DMS 273 (cell line): Measurements from ENCODE around the gene CEL.
"Not testable (repeated sequence)": the region's sequence is repeated elsewhere in the genome, so short reads cannot be mapped to it uniquely, and the experiment has no call there.

Experiments
- DNase-seq: peaks from one replicate; lab custom pipeline; 2025; ENCODE audit not compliant: unreplicated experiment; lab: John Stamatoyannopoulos, UW

The CEL gene

DNA sequence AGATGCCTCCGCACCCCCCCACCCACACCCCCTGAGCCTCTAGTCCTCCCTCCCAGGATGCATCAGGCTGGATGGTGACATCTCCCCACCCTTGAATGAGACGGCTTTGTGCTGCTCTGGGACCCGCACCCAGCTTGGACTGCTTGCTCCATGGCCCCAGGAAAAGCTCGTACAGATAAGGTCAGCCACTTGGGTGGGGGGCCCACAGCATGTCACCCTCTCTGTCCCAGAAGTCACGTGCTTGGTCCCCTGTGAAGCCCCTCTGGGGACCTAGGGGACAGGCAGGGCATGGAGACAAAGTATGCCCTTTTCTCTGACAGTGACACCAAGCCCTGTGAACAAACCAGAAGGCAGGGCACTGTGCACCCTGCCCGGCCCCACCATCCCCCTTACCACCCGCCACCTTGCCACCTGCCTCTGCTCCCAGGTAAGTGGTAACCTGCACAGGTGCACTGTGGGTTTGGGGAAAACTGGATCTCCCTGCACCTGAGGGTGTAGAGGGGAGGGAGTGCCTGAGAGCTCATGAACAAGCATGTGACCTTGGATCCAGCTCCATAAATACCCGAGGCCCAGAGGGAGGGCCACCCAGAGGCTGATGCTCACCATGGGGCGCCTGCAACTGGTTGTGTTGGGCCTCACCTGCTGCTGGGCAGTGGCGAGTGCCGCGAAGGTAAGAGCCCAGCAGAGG lies 20.3 kb downstream of the CEL start:
- DNase-seq = not testable (repeated sequence)

DNA sequence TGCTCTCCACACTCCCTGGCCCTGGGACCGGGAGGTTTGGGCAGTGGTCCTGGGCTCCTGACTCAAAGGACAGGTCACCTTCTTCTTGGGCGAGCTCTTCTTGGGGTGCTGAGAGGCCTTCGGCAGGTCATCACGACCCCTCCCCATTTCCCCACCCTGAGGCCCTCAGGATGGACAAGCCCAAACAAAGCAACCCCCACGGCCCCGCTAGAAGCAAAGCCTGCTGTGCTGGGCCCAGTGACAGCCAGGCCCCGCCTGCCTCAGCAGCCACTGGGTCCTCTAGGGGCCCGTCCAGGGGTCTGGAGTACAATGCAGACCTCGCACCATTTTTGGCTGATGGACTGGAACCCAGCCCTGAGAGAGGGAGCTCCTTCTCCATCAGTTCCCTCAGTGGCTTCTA lies 21.9 kb downstream of the CEL start:
- not testable (repeated sequence) for DNase-seq

DNA sequence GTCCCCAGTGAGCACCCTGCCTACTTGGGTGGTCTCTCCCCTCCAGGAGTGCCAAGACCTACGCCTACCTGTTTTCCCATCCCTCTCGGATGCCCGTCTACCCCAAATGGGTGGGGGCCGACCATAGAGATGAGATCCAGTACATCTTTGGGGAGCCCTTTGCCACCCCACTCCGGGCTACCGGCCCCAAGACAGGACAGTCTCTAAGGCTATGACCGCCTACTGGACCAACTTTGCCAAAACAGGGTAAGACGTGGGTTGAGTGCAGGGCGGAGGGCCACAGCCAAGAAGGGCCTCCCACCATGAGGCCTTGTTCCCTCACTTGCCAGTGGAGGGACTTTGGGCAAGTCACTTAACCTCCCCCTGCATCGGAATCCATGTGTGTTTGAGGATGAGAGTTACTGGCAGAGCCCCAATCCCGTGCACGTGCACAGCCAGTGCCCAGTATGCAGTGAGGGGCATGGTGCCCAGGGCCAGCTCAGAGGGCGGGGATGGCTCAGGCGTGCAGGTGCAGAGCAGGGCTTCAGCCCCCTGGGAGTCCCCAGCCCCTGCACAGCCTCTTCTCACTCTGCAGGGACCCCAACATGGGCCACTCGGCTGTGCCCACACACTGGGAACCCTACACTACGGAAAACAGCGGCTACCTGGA lies 24.6 kb downstream of the CEL start:
- DNase-seq = not testable (repeated sequence)

DNA sequence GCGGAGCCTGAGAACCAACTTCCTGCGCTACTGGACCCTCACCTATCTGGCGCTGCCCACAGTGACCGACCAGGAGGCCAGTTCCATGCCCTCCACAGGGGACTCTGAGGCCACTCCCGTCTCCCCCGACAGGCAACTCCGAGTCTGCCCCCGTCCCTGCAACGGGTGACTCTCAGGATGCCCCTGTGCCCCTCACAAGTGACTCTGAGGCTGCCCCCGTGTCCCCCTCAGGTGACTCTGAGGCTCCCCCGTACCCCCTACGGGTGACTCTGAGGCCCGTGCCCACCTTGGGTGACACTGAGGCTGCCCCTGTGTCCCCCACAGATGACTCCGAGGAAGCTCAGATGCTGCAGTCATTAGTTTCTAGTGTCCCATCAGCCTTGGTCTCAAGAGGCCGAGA lies 25.1 kb downstream of the CEL start:
- no peak for DNase-seq

DNA sequence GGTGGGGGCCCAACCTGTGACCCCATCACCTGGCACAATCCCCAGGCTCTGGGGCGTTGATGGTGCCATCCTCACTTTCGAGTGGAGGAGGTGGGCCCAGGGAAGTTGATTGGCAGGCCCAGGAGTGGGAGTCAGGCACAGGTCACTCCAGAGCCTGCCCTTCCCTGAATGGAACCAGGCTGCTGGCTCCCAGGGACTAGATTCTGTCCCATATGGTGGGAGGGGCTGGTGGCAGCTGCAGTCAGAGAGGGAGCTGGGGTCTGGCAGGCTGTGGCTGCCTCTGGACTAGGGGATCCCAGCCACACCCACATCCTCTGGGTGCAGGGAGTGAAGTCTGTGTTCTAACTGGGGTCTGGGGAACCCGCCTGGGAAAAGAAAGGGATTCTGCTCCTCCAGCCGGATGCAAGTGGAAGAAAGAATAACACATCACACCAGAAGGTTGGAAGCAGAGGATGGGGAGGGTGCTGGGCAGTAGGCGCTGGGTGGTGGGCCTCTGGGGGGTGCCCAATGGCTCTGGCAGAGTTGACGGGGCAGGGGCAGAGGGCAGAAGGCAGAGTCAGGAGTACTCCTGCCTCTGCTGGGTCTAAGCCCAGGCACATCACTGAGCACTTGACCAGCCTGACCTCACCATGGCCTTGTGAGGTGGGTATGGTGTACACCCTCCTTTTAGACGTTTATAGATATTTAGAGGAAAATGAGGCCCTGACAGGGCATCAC lies 25.8 kb downstream of the CEL start:
- peak; percentile 58 for DNase-seq

DNA sequence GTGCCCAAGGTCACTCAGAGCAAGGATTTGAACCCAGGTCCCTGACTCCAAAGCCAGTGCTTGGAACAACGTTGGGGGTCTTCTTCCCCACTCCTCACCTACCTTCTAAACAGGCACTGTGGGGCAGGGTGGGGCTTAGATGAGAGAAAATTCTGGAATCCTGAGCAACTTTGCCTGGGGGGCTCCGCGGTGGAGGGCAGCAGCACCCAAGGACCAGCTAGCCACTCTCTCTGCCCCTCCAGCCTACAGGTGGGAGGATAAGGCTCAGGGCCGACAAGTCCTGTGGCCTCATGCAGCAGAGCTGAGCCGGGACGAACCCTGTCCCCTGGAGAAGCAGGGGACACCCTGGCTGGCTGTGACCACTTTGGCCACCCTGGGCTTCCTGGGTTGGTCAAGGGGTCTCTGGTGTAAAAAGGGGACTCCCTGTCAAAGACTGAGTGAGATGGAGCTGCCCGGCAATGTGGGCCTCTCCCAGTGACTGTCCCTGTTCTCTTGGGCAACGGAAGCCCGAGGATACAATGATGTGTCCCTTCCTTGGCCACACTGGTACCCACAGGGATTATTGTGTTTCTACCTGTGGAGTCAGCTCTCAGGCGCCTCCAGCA lies 26.5 kb downstream of the CEL start:
- no peak for DNase-seq

DNA sequence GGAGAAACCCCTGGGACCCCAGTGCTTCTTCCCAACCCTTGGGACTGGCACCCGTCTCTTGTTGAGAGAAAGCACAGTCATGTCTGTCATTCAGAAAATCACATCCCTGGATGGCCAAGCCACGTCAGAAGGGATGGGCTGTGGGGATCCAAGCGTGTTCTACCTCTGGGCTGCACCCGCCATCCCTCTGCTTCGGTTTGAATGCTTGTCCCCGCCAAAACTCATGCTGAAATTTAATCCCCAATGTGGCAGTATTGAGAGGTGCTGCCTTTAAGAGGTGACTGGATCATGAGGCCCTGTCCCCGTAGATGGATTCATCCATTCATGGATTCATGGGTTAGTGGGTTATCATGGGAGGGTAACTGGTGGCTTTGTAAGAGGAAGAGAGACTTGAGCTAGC lies 27.0 kb downstream of the CEL start:
- DNase-seq = no peak

DNA sequence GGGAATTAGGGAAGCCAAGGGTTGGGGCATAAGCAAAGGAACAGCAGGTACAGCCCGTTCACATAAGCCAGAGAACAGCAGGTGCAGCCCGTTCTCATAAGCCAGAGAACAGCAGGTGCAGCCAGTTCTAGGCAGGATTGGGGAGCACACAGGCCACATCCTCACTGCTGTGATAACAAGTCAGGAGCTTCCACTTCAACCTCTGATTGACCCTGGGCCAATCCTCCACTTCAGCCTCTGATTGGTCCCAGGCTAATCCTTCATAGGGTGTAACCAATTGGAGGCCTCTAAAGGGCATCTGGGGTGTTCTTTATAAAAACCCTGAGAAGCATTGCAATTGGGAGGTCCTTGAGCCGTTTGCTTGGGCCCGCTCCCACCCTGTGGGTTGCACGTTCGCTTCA lies 27.5 kb downstream of the CEL start:
- peak; percentile 73 for DNase-seq

DNA sequence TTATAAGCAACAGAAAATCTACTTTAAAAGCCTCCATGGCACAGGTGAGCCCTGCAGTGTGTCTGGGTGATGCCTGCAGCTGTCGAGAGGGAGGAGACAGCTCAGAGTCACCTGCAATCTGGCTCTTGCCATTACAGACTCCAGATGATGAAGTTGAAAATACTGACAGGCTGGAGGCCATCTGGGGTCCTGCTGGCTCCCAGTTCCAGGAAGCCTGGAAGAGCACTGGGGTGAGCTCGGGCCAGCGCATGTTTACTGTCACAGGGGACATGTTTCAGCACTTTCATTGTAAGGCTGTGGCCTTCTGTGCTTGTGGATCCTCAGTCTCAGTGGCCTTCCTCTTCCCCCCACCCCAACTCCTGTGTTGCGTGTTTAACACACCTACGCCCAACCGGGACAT lies 28.4 kb downstream of the CEL start:
- DNase-seq = peak; percentile 91

DNA sequence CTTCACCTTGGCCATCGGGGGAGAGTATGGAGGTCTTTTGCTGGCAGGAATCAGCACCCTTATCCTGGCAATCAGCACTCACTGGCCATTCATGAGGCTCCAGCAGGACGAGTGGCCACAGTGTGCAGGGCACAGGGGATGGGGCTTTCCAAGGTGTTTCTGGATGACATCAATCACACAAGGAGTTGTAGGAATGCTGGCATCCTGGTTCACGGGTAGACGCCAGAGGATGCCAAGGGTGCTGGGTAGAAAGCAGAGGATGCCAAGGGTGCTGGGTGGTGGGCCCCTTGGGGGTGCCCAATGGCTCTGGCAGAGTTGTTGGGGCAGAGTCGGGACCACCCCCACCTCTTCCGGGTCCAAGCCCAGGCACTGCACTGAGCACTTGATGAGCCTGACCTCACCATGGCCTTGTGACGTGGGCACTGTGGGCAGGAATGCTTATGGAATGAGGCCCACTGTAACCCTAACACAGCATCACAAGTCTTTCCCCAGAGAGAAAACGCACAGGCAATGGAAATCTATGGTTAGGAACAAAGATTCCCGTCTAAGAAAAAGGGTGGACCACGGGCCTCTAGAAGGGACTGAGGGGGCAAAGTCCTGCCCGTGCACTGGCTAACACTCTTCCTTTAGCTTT lies 29.1 kb downstream of the CEL start:
- DNase-seq = no peak

DNA sequence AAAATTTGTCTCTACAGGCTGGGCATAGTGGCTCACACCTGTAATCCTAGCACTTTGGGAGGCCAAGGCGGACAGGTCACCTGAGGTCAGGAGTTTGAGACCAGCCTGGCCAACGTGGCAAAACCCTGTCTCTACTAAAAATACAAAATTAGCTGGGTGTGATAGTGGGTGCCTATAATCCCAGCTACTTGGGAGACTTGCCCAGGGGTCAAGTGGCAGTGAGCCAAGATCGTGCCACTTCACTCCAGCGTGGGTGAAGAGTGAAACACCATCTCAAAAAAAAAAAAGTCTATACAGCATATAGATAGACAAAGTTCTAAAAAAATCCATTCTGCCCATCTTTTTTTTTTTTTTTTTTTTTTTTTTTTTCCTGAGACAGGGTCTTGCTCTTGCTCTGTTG lies 32.6 kb downstream of the CEL start:
- DNase-seq = not testable (repeated sequence)

DNA sequence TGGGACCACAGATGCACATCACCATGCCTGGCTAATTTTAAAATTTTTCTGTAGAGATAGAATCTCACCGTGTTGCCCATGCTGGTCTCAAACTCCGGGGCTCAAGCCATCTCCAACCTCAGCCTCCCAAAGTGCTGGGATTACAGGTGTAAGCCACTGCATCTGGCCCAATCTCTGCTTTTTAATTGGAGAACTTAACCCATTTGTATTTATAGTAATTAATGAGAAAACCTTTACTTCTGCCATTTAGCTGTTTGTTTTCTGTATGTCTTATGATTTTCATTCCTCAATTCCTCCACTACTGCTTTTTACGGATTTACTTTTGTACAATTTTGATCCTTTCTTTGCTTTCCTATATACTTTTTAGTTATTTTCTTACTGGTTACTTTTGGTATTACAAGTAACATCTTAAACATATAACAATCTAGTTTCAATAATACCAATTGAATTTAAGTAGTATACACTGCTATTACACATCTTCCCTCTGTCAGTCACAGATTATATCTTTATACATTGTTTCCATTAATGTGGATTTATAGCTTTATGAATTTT lies 33.1 kb downstream of the CEL start:
- DNase-seq = no peak

DNA sequence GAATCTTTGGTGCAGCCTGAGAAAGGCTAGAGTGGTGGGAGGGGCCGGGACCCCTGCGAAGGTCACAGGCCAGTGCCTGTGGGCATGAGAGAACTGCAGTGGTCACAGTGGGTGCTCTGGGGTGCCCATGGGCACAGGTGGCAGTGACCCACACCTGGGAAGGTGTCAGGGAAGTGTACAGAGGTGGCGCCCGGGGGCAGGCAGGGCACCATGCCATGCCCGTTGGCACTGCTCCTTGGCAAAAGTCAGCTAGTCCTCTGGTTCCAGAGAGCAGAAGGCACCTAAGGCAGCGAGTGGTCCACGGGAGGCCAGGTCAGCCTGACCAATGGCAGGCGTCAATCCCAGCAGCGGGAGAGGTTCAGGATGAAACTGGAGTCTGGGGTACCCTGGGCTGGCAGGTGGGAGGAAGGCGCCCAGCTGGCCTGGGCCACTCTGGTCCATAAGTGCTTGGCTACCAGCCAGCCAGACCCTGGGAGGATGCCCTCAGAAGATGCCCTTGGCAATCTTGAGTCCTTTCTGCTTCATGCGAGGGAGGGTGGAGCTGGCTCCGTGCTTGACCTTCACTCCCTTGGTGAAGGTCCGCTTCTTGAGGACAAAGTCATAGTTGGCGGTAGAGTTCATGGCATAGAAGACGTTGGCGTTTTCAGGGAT lies 36.4 kb downstream of the CEL start:
- DNase-seq = no peak

DNA sequence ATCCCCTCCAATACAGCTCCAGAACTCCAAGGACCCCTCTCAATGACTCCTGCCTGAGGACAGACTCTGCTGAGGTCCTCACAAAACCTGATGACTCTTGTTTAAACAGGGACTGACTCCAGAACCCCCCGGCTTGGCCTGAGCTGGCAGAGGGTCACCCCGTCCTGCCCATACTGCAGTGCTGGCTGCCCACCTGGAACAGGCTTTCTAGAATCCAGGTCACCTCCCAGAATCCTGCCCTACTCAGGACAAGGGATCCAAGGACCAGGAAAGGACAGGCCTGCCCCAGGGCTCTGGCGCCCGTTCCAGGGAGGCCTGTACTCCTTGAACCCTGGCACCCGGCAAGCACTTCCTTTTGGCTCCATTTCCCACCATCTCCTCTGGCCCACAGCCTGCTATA lies 37.1 kb downstream of the CEL start:
- no peak for DNase-seq

DNA sequence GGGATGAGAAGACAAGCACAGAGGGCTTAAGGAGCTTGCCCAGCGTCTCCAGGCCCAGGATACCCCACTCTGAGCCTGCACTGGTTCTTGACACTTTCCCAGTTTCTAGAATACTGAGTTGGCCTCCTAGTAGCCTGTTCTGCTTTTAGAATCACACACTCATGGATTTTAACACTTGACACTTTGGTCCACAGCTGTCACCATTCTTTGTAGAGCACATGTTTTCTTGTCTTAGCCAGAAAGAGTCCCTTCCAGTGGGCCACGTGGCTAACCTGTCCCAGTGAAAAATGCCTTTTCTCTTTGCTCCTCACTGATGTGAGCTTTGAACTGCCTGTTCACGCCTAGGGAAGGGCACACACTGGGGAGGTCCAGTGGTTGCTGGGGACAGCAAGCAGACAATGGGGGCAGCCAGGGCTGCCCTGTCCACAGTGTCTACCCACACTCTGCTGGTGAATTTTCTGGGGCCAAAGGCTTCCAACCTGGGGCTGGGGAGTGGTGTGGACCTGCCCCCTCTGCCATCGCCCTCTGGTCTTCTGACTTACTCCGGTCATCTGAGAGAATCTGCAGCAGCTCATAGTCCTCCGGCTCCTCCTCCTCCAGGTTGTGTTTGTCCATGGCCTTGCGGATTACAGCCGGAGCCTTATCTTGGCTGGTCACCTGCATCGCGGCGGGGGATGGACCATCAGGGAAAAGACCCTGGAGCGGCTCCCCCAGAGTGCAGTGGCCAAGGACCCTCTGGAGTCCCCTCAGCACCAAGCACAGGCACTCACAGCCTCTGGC lies 38.1 kb downstream of the CEL start:
- DNase-seq = no peak

DNA sequence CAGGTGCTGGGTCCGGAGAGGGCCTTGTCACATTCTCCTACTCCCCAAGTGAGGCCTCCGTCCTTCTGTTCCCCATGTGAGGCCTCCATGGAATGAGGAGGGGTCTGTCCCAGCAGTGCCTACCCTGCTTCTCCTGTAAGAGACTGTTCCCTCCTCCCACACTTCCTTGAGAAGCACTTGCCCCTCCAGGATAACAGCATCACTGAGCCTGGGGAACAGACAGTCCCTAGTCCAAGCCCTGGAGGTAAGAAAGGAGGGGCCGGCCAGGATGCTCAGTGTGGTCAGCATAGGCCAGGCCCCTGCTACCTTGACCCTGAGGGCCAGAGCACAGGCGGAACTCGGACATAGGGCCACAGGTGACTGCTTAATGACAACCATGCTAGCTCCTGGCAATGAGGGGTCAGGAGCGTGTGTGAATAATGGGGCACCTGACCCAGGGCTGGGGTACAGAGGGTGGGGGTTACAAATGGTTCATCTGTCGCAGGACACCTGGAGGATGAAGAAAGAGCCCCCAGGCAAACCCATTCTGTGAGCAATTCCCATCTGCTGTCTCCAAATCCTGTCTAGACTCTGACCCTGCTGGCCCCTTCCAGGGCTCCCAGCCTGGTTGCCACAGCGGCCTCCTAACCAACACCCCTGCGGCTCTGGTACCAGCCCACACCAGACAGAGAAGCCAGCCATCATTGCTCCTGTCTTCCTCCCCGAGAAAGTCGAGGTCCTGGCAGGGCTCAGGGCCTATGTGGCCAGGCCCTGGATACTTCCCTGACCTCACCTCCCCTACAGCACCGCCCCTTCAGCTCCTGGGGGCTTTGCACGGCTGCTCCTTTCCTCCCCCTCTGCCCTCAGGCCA lies 39.0 kb downstream of the CEL start:
- DNase-seq = no peak

DNA sequence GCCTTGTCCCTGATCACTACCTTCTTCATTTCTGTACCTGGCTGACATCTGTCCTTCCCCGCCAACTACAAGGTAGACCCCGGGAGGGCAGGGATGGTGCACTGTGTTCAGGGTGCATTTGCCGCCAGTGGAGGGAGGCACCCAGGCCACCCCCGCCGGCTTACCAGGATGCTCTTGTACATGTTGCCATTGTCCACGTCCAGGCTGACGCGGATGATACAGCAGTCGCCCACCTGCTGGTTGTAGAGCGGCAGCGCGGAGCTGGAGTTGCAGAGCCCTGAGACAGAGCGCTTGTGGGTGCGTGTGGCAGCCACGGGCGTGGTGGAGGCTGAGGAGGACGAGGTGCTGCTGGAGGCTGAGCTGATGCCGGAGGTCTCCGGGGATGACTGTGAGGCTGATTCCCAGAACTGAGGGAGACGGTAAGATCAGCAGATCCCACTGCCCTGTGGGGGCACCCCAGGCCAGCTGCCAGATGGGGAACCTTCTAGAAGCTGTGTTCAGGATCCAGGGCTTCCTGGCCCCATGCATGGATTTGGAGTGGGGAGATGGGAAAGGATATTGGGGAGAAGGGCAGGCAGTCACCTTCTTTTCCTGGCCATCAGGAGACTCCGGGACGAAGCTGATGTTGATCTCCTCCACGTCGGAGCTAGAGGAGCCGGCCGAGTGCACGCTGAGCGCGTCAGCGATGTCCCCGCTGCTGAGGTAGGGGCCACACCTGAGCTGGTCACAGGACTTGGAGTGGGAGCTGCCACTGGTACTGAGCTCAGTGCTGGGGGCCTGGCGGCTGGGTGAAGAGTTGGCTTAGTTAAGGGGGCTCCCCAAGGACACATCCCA lies 39.8 kb downstream of the CEL start:
- no peak for DNase-seq
